GM06990 (cell line): Measurements from ENCODE around the gene NUP85.

Experiments
- DNase-seq: peaks from one replicate; pipeline ENCODE4 v3.0.0-alpha.2; 2011; ENCODE audit not compliant: insufficient read length; ENCODE audit errors: extremely low read depth
- H3K27me3 ChIP-seq: replicated peaks from 2 replicates; pipeline ENCODE4 v1.6.0; 2011; ENCODE audit warnings: low read length; ENCODE audit not compliant: control insufficient read depth, insufficient read depth
- H3K36me3 ChIP-seq: 2 replicates; pipeline ENCODE4 v1.5.1; 2011; ENCODE audit warnings: low read length; ENCODE audit not compliant: control insufficient read depth, insufficient read depth
- H3K4me3 ChIP-seq: replicated peaks from 2 replicates; pipeline ENCODE4 v1.5.1; 2011; ENCODE audit warnings: low read depth, mild to moderate bottlenecking, control low read depth, low read length
- CTCF ChIP-seq: IDR thresholded peaks from 2 replicates; pipeline ENCODE4 v1.5.1; 2011; ENCODE audit warnings: low read length, control low read depth, mild to moderate bottlenecking, inconsistent platforms; ENCODE audit not compliant: insufficient read depth, poor library complexity, severe bottlenecking

The NUP85 gene

GRCh38 chr17:75227729-75228128, 22.2 kb downstream of the NUP85 start:
- H3K36me3 ChIP-seq: peaks cover 37% of the 10 kb centered on the region
- DNase-seq: no peak
- no peak for TF ChIP-seq CTCF
- H3K4me3 ChIP-seq: no peak overlapping the region
- H3K27me3 ChIP-seq: no peaks in the 10 kb centered on the region

GRCh38 chr17:75228305-75228704, 22.8 kb downstream of the NUP85 start:
- Histone ChIP-seq H3K36me3 (peaks cover 41% of the 10 kb centered on the region), H3K4me3 (no peak overlapping the region), H3K27me3 (no peaks in the 10 kb centered on the region)
- TF ChIP-seq CTCF: no peak
- no peak for DNase-seq

DNA sequence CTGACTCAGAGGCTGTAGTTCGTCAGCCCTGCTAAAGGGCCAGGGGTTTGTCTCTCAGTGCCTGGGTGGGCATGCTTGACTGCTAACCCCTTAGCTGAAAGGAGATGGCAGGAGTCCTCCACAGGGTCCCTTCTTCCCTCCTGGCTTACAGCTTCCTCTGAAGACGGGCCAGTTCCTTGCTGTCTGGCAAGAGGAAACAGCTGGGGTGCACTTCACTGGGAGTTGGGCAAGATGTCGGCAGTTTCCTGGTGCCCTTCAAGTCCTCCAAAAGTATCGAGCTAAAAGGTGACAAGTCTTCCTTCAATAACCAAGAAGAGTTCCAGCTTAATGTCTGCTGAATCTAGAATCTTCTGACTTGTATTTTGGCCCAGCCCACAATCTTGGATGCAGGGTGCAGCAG, 23.4 kb downstream of the NUP85 start:
- Histone ChIP-seq H3K27me3 (no peaks in the 10 kb centered on the region), H3K36me3 (peaks cover 41% of the 10 kb centered on the region), H3K4me3 (no peak overlapping the region)
- no peak for TF ChIP-seq CTCF
- DNase-seq: no peak

DNA sequence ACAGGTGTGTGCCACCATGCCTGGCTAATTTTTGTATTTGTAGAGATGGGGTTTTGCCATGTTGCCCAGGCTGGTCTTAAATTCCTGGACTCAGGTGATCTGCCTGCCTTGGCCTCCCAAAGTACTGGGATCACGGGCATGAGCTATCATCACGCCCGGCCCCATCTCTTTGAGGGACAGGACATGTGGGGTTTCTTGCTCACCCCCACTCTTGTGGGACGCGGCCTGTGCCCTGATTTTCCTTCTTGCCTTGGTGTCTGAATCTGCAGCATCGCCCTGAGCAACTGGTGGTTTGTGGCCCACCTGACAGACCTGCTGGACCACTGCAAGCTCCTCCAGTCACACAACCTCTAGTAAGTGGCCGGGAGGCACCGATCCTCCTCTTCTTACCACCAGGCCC, 25.6 kb downstream of the NUP85 start:
- Histone ChIP-seq H3K36me3 (peaks cover 47% of the 10 kb centered on the region), H3K27me3 (no peaks in the 10 kb centered on the region), H3K4me3 (no peak overlapping the region)
- DNase-seq: no peak
- no peak for TF ChIP-seq CTCF

DNA sequence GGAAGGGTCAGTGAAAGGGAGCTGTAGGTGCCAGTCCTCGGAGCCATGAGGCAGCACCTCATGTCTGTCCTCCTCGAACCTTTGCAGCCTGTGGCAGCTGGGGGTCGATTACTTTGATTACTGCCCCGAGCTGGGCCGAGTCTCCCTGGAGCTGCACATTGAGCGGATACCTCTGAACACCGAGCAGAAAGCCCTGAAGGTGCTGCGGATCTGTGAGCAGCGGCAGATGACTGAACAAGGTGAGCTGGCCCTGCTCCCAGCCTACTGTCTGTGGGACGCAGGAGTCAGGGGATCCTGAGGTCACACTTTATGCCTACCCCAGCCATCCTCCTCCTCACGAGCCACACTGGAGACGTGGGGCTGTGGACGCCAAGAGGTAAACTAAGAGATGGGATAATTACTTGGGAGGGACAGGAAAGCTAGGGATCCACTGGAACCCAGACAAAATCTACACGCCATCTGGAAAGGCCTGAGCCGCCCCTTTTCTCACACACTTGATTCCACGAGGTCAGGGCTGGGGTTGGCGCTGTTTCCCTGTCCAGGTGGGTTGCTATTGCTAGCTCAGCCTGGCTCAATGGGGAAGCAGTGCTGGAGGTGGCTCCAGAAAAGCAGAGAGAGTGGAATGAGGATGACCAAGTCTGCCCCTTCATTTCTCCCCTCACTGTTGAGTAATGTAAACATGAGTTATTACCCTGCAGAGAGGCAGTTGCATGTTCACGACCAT, 26.4 kb downstream of the NUP85 start:
- no peak for DNase-seq
- no peaks in the 10 kb centered on the region for H3K27me3 ChIP-seq
- peaks cover 47% of the 10 kb centered on the region for H3K36me3 ChIP-seq
- no peak overlapping the region for H3K4me3 ChIP-seq
- no peak for TF ChIP-seq CTCF

- DNase-seq: no peak
- TF ChIP-seq CTCF: no peak
- no peaks in the 10 kb centered on the region for H3K27me3 ChIP-seq
- peaks cover 54% of the 10 kb centered on the region for H3K36me3 ChIP-seq
- no peak overlapping the region for H3K4me3 ChIP-seq
Measured at GRCh38 chr17:75232786-75233185, 27.3 kb downstream of the NUP85 start.
